T-helper 2 cell treated with Interferon-gamma antibody and Interleukin-4, amounts not matched to agents 5 μg/mL and 100 μg/mL, for 36 hours (primary cell): ENCODE measurements around the gene PTPN22.

ENCODE experiments used
- DNase-seq: peaks from one replicate; pipeline ENCODE4 v3.0.0; 2021; ENCODE audit warnings: low spot score
- H3K27ac Mint-ChIP-seq: one replicate; pipeline ENCODE4 v1.8.0; 2021; ENCODE audit warnings: mild to moderate bottlenecking, mixed read lengths
- H3K27me3 Mint-ChIP-seq: one replicate; pipeline ENCODE4 v1.8.0; 2021; ENCODE audit warnings: low read depth, mixed read lengths
- H3K36me3 Mint-ChIP-seq: one replicate; pipeline ENCODE4 v1.8.0; 2021; ENCODE audit warnings: low read depth, mixed read lengths
- H3K4me1 Mint-ChIP-seq: one replicate; pipeline ENCODE4 v1.8.0; 2021; ENCODE audit warnings: low read depth, mixed read lengths
- H3K4me3 Mint-ChIP-seq: one replicate; pipeline ENCODE4 v1.8.0; 2022; ENCODE audit warnings: mild to moderate bottlenecking, moderate library complexity, mixed read lengths
- H3K9me3 Mint-ChIP-seq: one replicate; pipeline ENCODE4 v1.8.0; 2021; ENCODE audit warnings: mixed read lengths

PTPN22 gene

DNA sequence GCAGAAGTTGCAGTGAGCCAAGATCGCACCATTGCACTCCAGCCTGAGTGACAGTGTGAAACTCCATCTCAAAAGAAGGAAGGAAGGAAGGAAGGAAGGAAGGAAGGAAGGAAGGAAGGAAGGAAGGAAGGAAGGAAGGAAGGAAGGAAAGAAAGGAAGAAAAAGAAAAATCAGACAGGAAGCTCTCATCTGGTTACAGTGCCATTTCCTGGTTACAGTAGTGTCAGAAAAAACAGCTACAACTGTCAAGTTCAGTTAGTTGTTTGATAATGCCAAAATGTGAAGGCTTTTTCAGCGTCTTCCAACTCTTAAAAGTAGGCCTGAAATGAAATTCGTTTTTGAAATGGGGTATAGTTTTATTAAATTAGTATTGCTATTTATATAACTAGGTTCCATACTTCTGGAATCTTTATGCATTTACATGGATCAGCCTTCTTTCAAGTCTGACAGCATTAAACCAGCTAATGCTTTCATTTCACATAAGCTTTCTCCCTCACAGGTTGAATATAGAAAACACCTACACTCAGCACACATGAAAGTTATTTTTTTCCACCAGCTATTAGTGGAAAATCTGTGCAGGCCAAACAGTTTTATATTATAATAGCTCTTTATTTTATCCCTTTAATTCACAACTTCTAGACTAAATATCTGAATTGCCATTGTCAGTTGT, 21.2 kb downstream of the PTPN22 start:
- no peaks in the 10 kb centered on the region for H3K27me3 Mint-ChIP-seq
- H3K4me1 Mint-ChIP-seq, result peaks cover 16% of the 10 kb centered on the region
- H3K27ac Mint-ChIP-seq, result peak overlapping the region; percentile 72
- H3K36me3 Mint-ChIP-seq, result peaks cover 66% of the 10 kb centered on the region
- no peak for DNase-seq
- H3K9me3 Mint-ChIP-seq, result peaks cover 7% of the 10 kb centered on the region
- H3K4me3 Mint-ChIP-seq, result no peak overlapping the region

- no peaks in the 10 kb centered on the region for H3K27me3 Mint-ChIP-seq
- peaks cover 62% of the 10 kb centered on the region for H3K36me3 Mint-ChIP-seq
- H3K4me3 Mint-ChIP-seq, result no peak overlapping the region
- DNase-seq, result no peak
- H3K9me3 Mint-ChIP-seq, result peaks cover 7% of the 10 kb centered on the region
- H3K4me1 Mint-ChIP-seq, result peaks cover 9% of the 10 kb centered on the region
- H3K27ac Mint-ChIP-seq, result no peak overlapping the region
These were observed 22.4 kb downstream of the PTPN22 start for GRCh38 chr1:113849072-113849471.

GRCh38 chr1:113846391-113847035, 25.0 kb downstream of the PTPN22 start:
- Mint-ChIP-seq H3K4me3 (no peak overlapping the region), H3K27me3 (no peaks in the 10 kb centered on the region), H3K4me1 (peaks cover 9% of the 10 kb centered on the region), H3K36me3 (peaks cover 67% of the 10 kb centered on the region), H3K27ac (no peak overlapping the region), H3K9me3 (peaks cover 7% of the 10 kb centered on the region)
- no peak for DNase-seq

- no peaks in the 10 kb centered on the region for H3K27me3 Mint-ChIP-seq
- DNase-seq, result no peak
- peaks cover 52% of the 10 kb centered on the region for H3K36me3 Mint-ChIP-seq
- no peak overlapping the region for H3K4me3 Mint-ChIP-seq
- H3K9me3 Mint-ChIP-seq, result no peaks in the 10 kb centered on the region
- no peak overlapping the region for H3K27ac Mint-ChIP-seq
- peaks cover 8% of the 10 kb centered on the region for H3K4me1 Mint-ChIP-seq
These were observed 35.0 kb downstream of the PTPN22 start for GRCh38 chr1:113836534-113836933.

- Mint-ChIP-seq H3K27me3 (no peaks in the 10 kb centered on the region), H3K4me3 (no peak overlapping the region), H3K36me3 (peaks cover 54% of the 10 kb centered on the region), H3K9me3 (no peaks in the 10 kb centered on the region), H3K27ac (no peak overlapping the region), H3K4me1 (peaks cover 11% of the 10 kb centered on the region)
- no peak for DNase-seq
These were observed 35.7 kb downstream of the PTPN22 start for GRCh38 chr1:113835686-113836290.

GRCh38 chr1:113834716-113835115, 36.8 kb downstream of the PTPN22 start:
- no peak for DNase-seq
- Mint-ChIP-seq H3K4me3 (no peak overlapping the region), H3K36me3 (peaks cover 47% of the 10 kb centered on the region)

DNA sequence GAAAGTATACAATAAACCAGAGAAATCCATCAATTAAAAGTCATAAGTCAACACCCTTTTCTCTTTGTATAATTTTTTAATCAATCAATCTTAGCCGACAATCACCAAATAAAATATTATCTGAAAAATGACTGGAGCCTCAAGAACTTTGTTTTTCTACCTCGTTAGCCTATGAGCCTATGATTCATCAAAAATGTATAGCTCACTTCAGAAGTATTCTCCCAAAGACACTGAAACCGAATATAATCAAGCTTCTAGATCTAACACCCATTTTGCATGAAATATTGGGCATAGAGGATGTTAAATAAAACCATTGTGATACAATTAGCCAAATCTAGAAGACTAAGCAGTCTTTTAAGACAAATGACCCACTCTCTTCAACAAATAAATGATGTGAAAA, 41.5 kb downstream of the PTPN22 start:
- peaks cover 3% of the 10 kb centered on the region for H3K4me1 Mint-ChIP-seq
- H3K9me3 Mint-ChIP-seq, result no peaks in the 10 kb centered on the region
- H3K4me3 Mint-ChIP-seq, result no peak overlapping the region
- H3K27ac Mint-ChIP-seq, result no peak overlapping the region
- no peak for DNase-seq
- H3K36me3 Mint-ChIP-seq, result peaks cover 42% of the 10 kb centered on the region
- H3K27me3 Mint-ChIP-seq, result no peaks in the 10 kb centered on the region

More at GRCh38 chr1:113834716-113835115, 36.8 kb downstream of the PTPN22 start:
- no peaks in the 10 kb centered on the region for H3K9me3 Mint-ChIP-seq
- H3K27me3 Mint-ChIP-seq, result no peaks in the 10 kb centered on the region
- H3K27ac Mint-ChIP-seq, result no peak overlapping the region
- peaks cover 11% of the 10 kb centered on the region for H3K4me1 Mint-ChIP-seq

DNA sequence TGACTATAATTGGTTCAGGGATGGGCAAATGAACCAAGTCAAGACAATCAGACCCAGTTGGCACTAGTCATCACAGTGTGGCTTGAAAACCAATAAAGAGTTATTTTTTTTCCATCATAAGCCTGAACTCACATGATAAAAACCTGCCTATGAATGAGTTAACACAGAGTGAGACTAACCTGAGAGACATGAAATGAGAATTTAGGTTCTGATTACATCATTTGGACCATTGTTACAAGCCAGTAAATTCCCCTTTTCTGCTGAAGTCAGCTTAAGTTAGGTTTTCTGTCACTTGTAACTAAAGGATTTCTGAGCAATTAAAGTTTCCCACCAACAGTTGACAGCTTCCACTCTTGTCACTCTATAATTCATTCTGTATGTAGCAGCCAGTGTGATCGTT, 49.6 kb downstream of the PTPN22 start:
- Mint-ChIP-seq H3K36me3 (peaks cover 56% of the 10 kb centered on the region), H3K27me3 (no peaks in the 10 kb centered on the region), H3K4me3 (no peak overlapping the region), H3K4me1 (no peaks in the 10 kb centered on the region), H3K27ac (no peak overlapping the region), H3K9me3 (no peaks in the 10 kb centered on the region)
- DNase-seq, result no peak

DNA sequence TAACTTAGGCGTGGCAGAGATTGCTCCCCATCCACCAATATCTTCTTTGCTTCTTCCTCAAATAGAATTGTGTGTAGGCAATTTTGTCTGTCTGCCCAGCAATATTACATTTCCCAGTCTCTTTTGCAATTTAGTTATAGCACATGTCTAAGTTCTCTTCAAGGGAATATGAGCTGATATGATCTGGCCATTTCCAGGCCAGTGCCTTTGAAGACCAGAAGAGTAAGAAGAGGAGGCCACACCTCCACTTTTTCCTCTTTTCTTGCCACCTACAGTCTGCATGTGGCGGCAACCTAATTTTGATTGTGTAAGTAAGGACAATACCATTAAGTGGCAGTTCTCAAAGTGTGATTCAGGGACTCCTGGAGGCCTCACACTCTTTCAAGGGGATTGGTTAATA, 52.9 kb downstream of the PTPN22 start:
- no peaks in the 10 kb centered on the region for H3K27me3 Mint-ChIP-seq
- no peaks in the 10 kb centered on the region for H3K9me3 Mint-ChIP-seq
- H3K4me3 Mint-ChIP-seq, result no peak overlapping the region
- DNase-seq, result no peak
- H3K36me3 Mint-ChIP-seq, result peaks cover 56% of the 10 kb centered on the region
- no peaks in the 10 kb centered on the region for H3K4me1 Mint-ChIP-seq
- H3K27ac Mint-ChIP-seq, result no peak overlapping the region

DNA sequence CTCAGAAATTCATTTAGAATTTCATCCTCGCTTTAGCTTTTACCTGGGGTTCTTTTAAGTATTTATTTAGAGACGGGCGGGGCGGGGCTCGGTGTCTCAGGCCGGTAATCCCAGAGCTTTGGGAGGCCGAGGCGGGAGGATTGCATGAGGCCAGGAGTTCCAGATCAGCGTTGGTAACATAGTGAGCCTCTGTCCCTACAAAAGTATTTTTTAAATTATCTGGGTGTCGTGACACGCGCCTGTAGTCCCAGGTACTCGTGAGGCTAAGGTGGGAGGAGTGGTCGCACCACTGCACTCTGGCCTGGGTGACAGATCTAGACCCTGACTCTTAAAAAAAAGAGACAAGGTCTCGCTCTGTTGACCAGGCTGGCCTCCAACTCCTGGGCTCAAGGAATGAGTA, 58.3 kb downstream of the PTPN22 start:
- H3K27me3 Mint-ChIP-seq, result no peaks in the 10 kb centered on the region
- H3K27ac Mint-ChIP-seq, result peak overlapping the region; percentile 97
- no peak for DNase-seq
- peaks cover 23% of the 10 kb centered on the region for H3K4me1 Mint-ChIP-seq
- peak overlapping the region; percentile 99 for H3K4me3 Mint-ChIP-seq
- H3K36me3 Mint-ChIP-seq, result peaks cover 40% of the 10 kb centered on the region
- H3K9me3 Mint-ChIP-seq, result no peaks in the 10 kb centered on the region

- DNase-seq, result no peak
- Mint-ChIP-seq H3K4me1 (peaks cover 23% of the 10 kb centered on the region), H3K27ac (peak overlapping the region; percentile 97), H3K9me3 (no peaks in the 10 kb centered on the region), H3K4me3 (peak overlapping the region; percentile 99), H3K27me3 (no peaks in the 10 kb centered on the region), H3K36me3 (peaks cover 42% of the 10 kb centered on the region)
These were observed 58.8 kb downstream of the PTPN22 start for GRCh38 chr1:113812661-113813135.

- H3K9me3 Mint-ChIP-seq, result no peaks in the 10 kb centered on the region
- peak within 1 kb of the TSS; percentile 97 for H3K27ac Mint-ChIP-seq
- peaks cover 24% of the 10 kb centered on the region for H3K4me1 Mint-ChIP-seq
- peak; percentile 100 for DNase-seq
- peaks cover 41% of the 10 kb centered on the region for H3K36me3 Mint-ChIP-seq
- H3K27me3 Mint-ChIP-seq, result no peaks in the 10 kb centered on the region
- peak within 1 kb of the TSS; percentile 99 for H3K4me3 Mint-ChIP-seq
These were observed 59.4 kb downstream of the PTPN22 start, which contains the start of gene RSBN1 for GRCh38 chr1:113811888-113812660. Gene RSBN1 (minus strand): TSS chr1:113812476. CDS start chr1:113812412, 64 bp downstream.

GRCh38 chr1:113811156-113811887, 60.2 kb downstream of the PTPN22 start:
- Mint-ChIP-seq H3K36me3 (peaks cover 42% of the 10 kb centered on the region), H3K27me3 (no peaks in the 10 kb centered on the region), H3K4me1 (peaks cover 25% of the 10 kb centered on the region), H3K9me3 (no peaks in the 10 kb centered on the region), H3K4me3 (peak overlapping the region; percentile 99), H3K27ac (peak overlapping the region; percentile 97)
- no peak for DNase-seq
